ENCODE results near the gene TRIM41. TPM values are rescaled to one million over a fixed set of nuclear protein-coding genes. Genes with fewer than 3 reads are reported as not detected.
A peak's percentile ranks its signal among the peaks of the same experiment; 100 is the strongest.

Gene TRIM41
- total RNA-seq, 1 experiment from 2014 or later = 23.6 TPM

GRCh38 chr5:181185560-181185959 is 37.5 kb upstream of the TRIM41 start:
- no peak for DNase-seq
- Histone ChIP-seq H3K4me2 (ENCODE audit: low read depth, low read length, poor library complexity, severe bottlenecking) (peak overlapping the region; percentile 84), H3K9ac (ENCODE audit: low read length) (no peak overlapping the region), H2AFZ (ENCODE audit: low read length) (no peak overlapping the region), H3K9me2 (replicated peaks; ENCODE audit: insufficient read depth, low read length) (no peaks in the 10 kb centered on the region), H3K27ac (ENCODE audit: low read length) (no peak overlapping the region), H3K4me1 (ENCODE audit: low read length) (peaks cover 35% of the 10 kb centered on the region), H3K4me3 (ENCODE audit: low read length) (no peak overlapping the region), H3K36me3 (ENCODE audit: insufficient read depth, low read length) (no peaks in the 10 kb centered on the region), H3K79me2 (ENCODE audit: low read length) (no peaks in the 10 kb centered on the region), H3K27me3 (ENCODE audit: low read length) (no peaks in the 10 kb centered on the region), H3K9me3 (ENCODE audit: low read length) (no peaks in the 10 kb centered on the region), H4K20me1 (ENCODE audit: insufficient read depth, low read depth, low read length) (no peaks in the 10 kb centered on the region)

- DNase-seq = no peak
- H3K4me2 ChIP-seq (ENCODE audit: low read depth, low read length, poor library complexity, severe bottlenecking) = no peak overlapping the region
Observed at GRCh38 chr5:181186022-181186421, 37.1 kb upstream of the TRIM41 start.

GRCh38 chr5:181186986-181187499 is 36.0 kb upstream of the TRIM41 start:
- no peaks in the 10 kb centered on the region for H3K36me3 ChIP-seq (ENCODE audit: insufficient read depth, low read length)
- no peaks in the 10 kb centered on the region for H3K79me2 ChIP-seq (ENCODE audit: low read length)
- no peak overlapping the region for H3K4me2 ChIP-seq (ENCODE audit: low read depth, low read length, poor library complexity, severe bottlenecking)
- no peaks in the 10 kb centered on the region for H3K27me3 ChIP-seq (ENCODE audit: low read length)
- no peaks in the 10 kb centered on the region for H3K9me3 ChIP-seq (ENCODE audit: low read length)
- no peak overlapping the region for H3K27ac ChIP-seq (ENCODE audit: low read length)
- DNase-seq = no peak
- H3K9ac ChIP-seq (ENCODE audit: low read length) = no peak overlapping the region
- H3K9me2 ChIP-seq (replicated peaks; ENCODE audit: insufficient read depth, low read length) = no peaks in the 10 kb centered on the region
- H3K4me3 ChIP-seq (ENCODE audit: low read length) = no peak overlapping the region
- H4K20me1 ChIP-seq (ENCODE audit: insufficient read depth, low read depth, low read length) = no peaks in the 10 kb centered on the region
- no peak overlapping the region for H2AFZ ChIP-seq (ENCODE audit: low read length)
- peaks cover 39% of the 10 kb centered on the region for H3K4me1 ChIP-seq (ENCODE audit: low read length)

More at GRCh38 chr5:181186022-181186421, 37.1 kb upstream of the TRIM41 start:
- no peak overlapping the region for H3K9ac ChIP-seq (ENCODE audit: low read length)
- H3K27me3 ChIP-seq (ENCODE audit: low read length) = no peaks in the 10 kb centered on the region
- no peak overlapping the region for H3K4me3 ChIP-seq (ENCODE audit: low read length)
- peaks cover 36% of the 10 kb centered on the region for H3K4me1 ChIP-seq (ENCODE audit: low read length)
- no peaks in the 10 kb centered on the region for H4K20me1 ChIP-seq (ENCODE audit: insufficient read depth, low read depth, low read length)
- H3K9me3 ChIP-seq (ENCODE audit: low read length) = no peaks in the 10 kb centered on the region
- no peaks in the 10 kb centered on the region for H3K36me3 ChIP-seq (ENCODE audit: insufficient read depth, low read length)
- no peak overlapping the region for H2AFZ ChIP-seq (ENCODE audit: low read length)
- H3K27ac ChIP-seq (ENCODE audit: low read length) = no peak overlapping the region
- no peaks in the 10 kb centered on the region for H3K79me2 ChIP-seq (ENCODE audit: low read length)
- no peaks in the 10 kb centered on the region for H3K9me2 ChIP-seq (replicated peaks; ENCODE audit: insufficient read depth, low read length)

- H3K27me3 ChIP-seq (ENCODE audit: low read length) = no peaks in the 10 kb centered on the region
- no peaks in the 10 kb centered on the region for H3K79me2 ChIP-seq (ENCODE audit: low read length)
- H3K4me3 ChIP-seq (ENCODE audit: low read length) = no peak overlapping the region
- H3K4me2 ChIP-seq (ENCODE audit: low read depth, low read length, poor library complexity, severe bottlenecking) = no peak overlapping the region
- H3K9ac ChIP-seq (ENCODE audit: low read length) = no peak overlapping the region
- no peaks in the 10 kb centered on the region for H4K20me1 ChIP-seq (ENCODE audit: insufficient read depth, low read depth, low read length)
- peak; percentile 81 for DNase-seq
- H2AFZ ChIP-seq (ENCODE audit: low read length) = no peak overlapping the region
- H3K9me3 ChIP-seq (ENCODE audit: low read length) = no peaks in the 10 kb centered on the region
- H3K4me1 ChIP-seq (ENCODE audit: low read length) = peaks cover 39% of the 10 kb centered on the region
- H3K36me3 ChIP-seq (ENCODE audit: insufficient read depth, low read length) = no peaks in the 10 kb centered on the region
- no peak overlapping the region for H3K27ac ChIP-seq (ENCODE audit: low read length)
- no peaks in the 10 kb centered on the region for H3K9me2 ChIP-seq (replicated peaks; ENCODE audit: insufficient read depth, low read length)
Observed at GRCh38 chr5:181187500-181188213, 35.4 kb upstream of the TRIM41 start.

- Histone ChIP-seq H3K9me3 (ENCODE audit: low read length) (no peaks in the 10 kb centered on the region), H3K27ac (ENCODE audit: low read length) (peak overlapping the region; percentile 53), H3K9ac (ENCODE audit: low read length) (peak overlapping the region; percentile 89), H3K27me3 (ENCODE audit: low read length) (no peaks in the 10 kb centered on the region), H2AFZ (ENCODE audit: low read length) (peak overlapping the region; percentile 73; the same call in 1 of the 2 replicates), H4K20me1 (ENCODE audit: insufficient read depth, low read depth, low read length) (no peaks in the 10 kb centered on the region), H3K4me2 (ENCODE audit: low read depth, low read length, poor library complexity, severe bottlenecking) (peak overlapping the region; percentile 96), H3K4me1 (ENCODE audit: low read length) (peaks cover 42% of the 10 kb centered on the region), H3K4me3 (ENCODE audit: low read length) (peak overlapping the region; percentile 85), H3K79me2 (ENCODE audit: low read length) (no peaks in the 10 kb centered on the region), H3K36me3 (ENCODE audit: insufficient read depth, low read length) (no peaks in the 10 kb centered on the region), H3K9me2 (replicated peaks; ENCODE audit: insufficient read depth, low read length) (no peaks in the 10 kb centered on the region)
- DNase-seq = peak; percentile 93
Observed at GRCh38 chr5:181188700-181189362, 34.2 kb upstream of the TRIM41 start.

GRCh38 chr5:181189363-181189961 is 33.6 kb upstream of the TRIM41 start:
- no peaks in the 10 kb centered on the region for H4K20me1 ChIP-seq (ENCODE audit: insufficient read depth, low read depth, low read length)
- peak overlapping the region; percentile 85 for H3K4me3 ChIP-seq (ENCODE audit: low read length)
- H3K4me2 ChIP-seq (ENCODE audit: low read depth, low read length, poor library complexity, severe bottlenecking) = peak overlapping the region; percentile 96
- no peaks in the 10 kb centered on the region for H3K9me2 ChIP-seq (replicated peaks; ENCODE audit: insufficient read depth, low read length)
- H3K9me3 ChIP-seq (ENCODE audit: low read length) = no peaks in the 10 kb centered on the region
- peaks cover 37% of the 10 kb centered on the region for H3K4me1 ChIP-seq (ENCODE audit: low read length)
- DNase-seq = peak; percentile 77
- no peaks in the 10 kb centered on the region for H3K27me3 ChIP-seq (ENCODE audit: low read length)
- H3K36me3 ChIP-seq (ENCODE audit: insufficient read depth, low read length) = no peaks in the 10 kb centered on the region
- peak overlapping the region; percentile 53 for H3K27ac ChIP-seq (ENCODE audit: low read length)
- peak overlapping the region; percentile 73; the same call in 1 of the 2 replicates for H2AFZ ChIP-seq (ENCODE audit: low read length)
- no peaks in the 10 kb centered on the region for H3K79me2 ChIP-seq (ENCODE audit: low read length)
- peak overlapping the region; percentile 89 for H3K9ac ChIP-seq (ENCODE audit: low read length)

- Histone ChIP-seq H3K4me2 (ENCODE audit: low read depth, low read length, poor library complexity, severe bottlenecking) (peak overlapping the region; percentile 96), H3K9me3 (ENCODE audit: low read length) (no peaks in the 10 kb centered on the region), H3K27ac (ENCODE audit: low read length) (peak overlapping the region; percentile 71; the same call in 1 of the 2 replicates), H3K27me3 (ENCODE audit: low read length) (no peaks in the 10 kb centered on the region), H3K9me2 (replicated peaks; ENCODE audit: insufficient read depth, low read length) (no peaks in the 10 kb centered on the region), H3K4me1 (ENCODE audit: low read length) (peaks cover 31% of the 10 kb centered on the region), H3K4me3 (ENCODE audit: low read length) (peak overlapping the region; percentile 85), H4K20me1 (ENCODE audit: insufficient read depth, low read depth, low read length) (no peaks in the 10 kb centered on the region), H2AFZ (ENCODE audit: low read length) (peak overlapping the region; percentile 73), H3K9ac (ENCODE audit: low read length) (peak overlapping the region; percentile 89), H3K79me2 (ENCODE audit: low read length) (no peaks in the 10 kb centered on the region), H3K36me3 (ENCODE audit: insufficient read depth, low read length) (no peaks in the 10 kb centered on the region)
- peak; percentile 59 for DNase-seq
Observed at GRCh38 chr5:181189962-181190710, 32.9 kb upstream of the TRIM41 start.
